GM10847 (cell line): ENCODE measurements around the gene SRC.

ENCODE experiments used
- POLR2A ChIP-seq: IDR thresholded peaks from 2 replicates; pipeline ENCODE4 v1.6.1; 2011; ENCODE audit not compliant: insufficient read length; ENCODE audit errors: extremely low read depth

The SRC gene

GRCh38 chr20:37360391-37361115 lies 14.6 kb downstream of the SRC start:
- TF ChIP-seq POLR2A = no peak

GRCh38 chr20:37361336-37361735 lies 15.4 kb downstream of the SRC start:
- TF ChIP-seq POLR2A = no peak

GRCh38 chr20:37362231-37362792 lies 16.4 kb downstream of the SRC start:
- no peak for TF ChIP-seq POLR2A

GRCh38 chr20:37362821-37363220 lies 16.9 kb downstream of the SRC start:
- TF ChIP-seq POLR2A = no peak

GRCh38 chr20:37363221-37364012 lies 17.5 kb downstream of the SRC start:
- no peak for TF ChIP-seq POLR2A

- no peak for TF ChIP-seq POLR2A
Observed at GRCh38 chr20:37364013-37364926, 18.3 kb downstream of the SRC start.

GRCh38 chr20:37364927-37365272 lies 19.0 kb downstream of the SRC start:
- no peak for TF ChIP-seq POLR2A

GRCh38 chr20:37365760-37366638 lies 20.1 kb downstream of the SRC start:
- no peak for TF ChIP-seq POLR2A

- TF ChIP-seq POLR2A = no peak
Observed at GRCh38 chr20:37366743-37367142, 20.8 kb downstream of the SRC start.

- TF ChIP-seq POLR2A = no peak
Observed at GRCh38 chr20:37369846-37370245, 23.9 kb downstream of the SRC start.

GRCh38 chr20:37372441-37372840 lies 26.5 kb downstream of the SRC start:
- TF ChIP-seq POLR2A = no peak

- TF ChIP-seq POLR2A = no peak
Observed at GRCh38 chr20:37373020-37373598, 27.2 kb downstream of the SRC start.

GRCh38 chr20:37375227-37375626 lies 29.3 kb downstream of the SRC start:
- TF ChIP-seq POLR2A = no peak

- no peak for TF ChIP-seq POLR2A
Observed at GRCh38 chr20:37376324-37376723, 30.4 kb downstream of the SRC start.

- no peak for TF ChIP-seq POLR2A
Observed at GRCh38 chr20:37376791-37377190, 30.9 kb downstream of the SRC start.
